Natural killer cell (primary cell): Measurements from ENCODE around the gene C1QTNF9. TPM values are rescaled to one million over a fixed set of nuclear protein-coding genes. Genes with fewer than 3 reads are reported as not detected.
"Not testable (repeated sequence)": the region's sequence is repeated elsewhere in the genome, so short reads cannot be mapped to it uniquely, and the experiment has no call there.

Source experiments
- ATAC-seq, 3 donors: fragments of 150-1000 bp in 2 of 3; fragments of 200-7000 bp in 1 of 3; cut with Tn5 transposase; 1 replicate in 1 of 3; 2 replicates in 2 of 3; pipeline ENCODE4 v1.10.0; 2021; ENCODE audit warnings: mild to moderate bottlenecking in 2 of 3, moderate library complexity in 2 of 3
- DNase-seq, 2 donors: peaks; one replicate each; pipeline versions ENCODE4 v3.0.0 to v3.0.0-alpha.2; 2013 to 2021; ENCODE audit warnings: mixed read lengths in 1 of 2
- H3K27ac ChIP-seq: one replicate; pipeline ENCODE4 v1.5.1; 2013; ENCODE audit warnings: mild to moderate bottlenecking, low read length
- H3K27me3 ChIP-seq: one replicate; pipeline ENCODE4 v1.6.1; 2013; ENCODE audit warnings: low read length; ENCODE audit not compliant: control insufficient read depth, insufficient read depth
- H3K36me3 ChIP-seq: one replicate; pipeline ENCODE4 v1.6.1; 2013; ENCODE audit warnings: low read length; ENCODE audit not compliant: control insufficient read depth, insufficient read depth
- H3K4me1 ChIP-seq: one replicate; pipeline ENCODE4 v1.6.1; 2013; ENCODE audit warnings: low read length; ENCODE audit not compliant: control insufficient read depth, insufficient read depth
- H3K4me3 ChIP-seq: one replicate; pipeline ENCODE4 v1.5.1; 2013; ENCODE audit warnings: low read length
- H3K9me3 ChIP-seq: one replicate; pipeline ENCODE4 v1.6.1; 2013; ENCODE audit warnings: low read length; ENCODE audit not compliant: control insufficient read depth, insufficient read depth
- H3K27ac Mint-ChIP-seq, 2 donors: one replicate each; pipeline ENCODE4 v1.8.0; 2022; ENCODE audit warnings: mild to moderate bottlenecking in 2 of 2, mixed read lengths in 2 of 2, moderate library complexity in 1 of 2
- H3K27me3 Mint-ChIP-seq, 2 donors: one replicate each; pipeline ENCODE4 v1.8.0; 2022; ENCODE audit warnings: low read depth in 2 of 2, mixed read lengths in 2 of 2
- H3K36me3 Mint-ChIP-seq: one replicate; pipeline ENCODE4 v1.8.0; 2022; ENCODE audit warnings: mixed read lengths
- H3K4me1 Mint-ChIP-seq, 2 donors: one replicate each; pipeline ENCODE4 v1.8.0; 2022; ENCODE audit warnings: mixed read lengths in 2 of 2
- H3K4me3 Mint-ChIP-seq: one replicate; pipeline ENCODE4 v1.8.0; 2022; ENCODE audit warnings: mild to moderate bottlenecking, moderate library complexity, mixed read lengths
- H3K9me3 Mint-ChIP-seq, 2 donors: one replicate each; pipeline ENCODE4 v1.8.0; 2022; ENCODE audit warnings: mixed read lengths in 2 of 2
- WGBS: methylation state at CpG from one replicate; pipeline ENCODE4 v1.1.7; 2013; ENCODE audit warnings: missing lambda C conversion rate; ENCODE audit not compliant: insufficient coverage; 5-methylcytosine and 5-hydroxymethylcytosine counted together
- intact Hi-C: fragments of 100-400 bp; cut with micrococcal nuclease; formaldehyde crosslinking; loops from one replicate; pipeline ENCODE4 v1.14.2; 2022
- total RNA-seq, 4 donors: library from RNA; stranded (reverse); fragments of 120-200 nt in 1 of 4; gene quantifications; one replicate each; pipeline versions ENCODE4 v1.2.3 to v1.2.4, GENCODE V29; 2013 to 2022
- TF ChIP-seq, protein P1 (sequence below): fragments of 200-600 bp; IDR thresholded peaks from one replicate; pipeline ENCODE4 v1.8.0; 2022; ENCODE audit warnings: antibody characterized with exemption

The C1QTNF9 gene
- total RNA-seq, 3 donors from 2014 or later (not counting 1 experiment from before 2014, with no cell fraction given): 0.25 TPM; not detected in 2

DNA sequence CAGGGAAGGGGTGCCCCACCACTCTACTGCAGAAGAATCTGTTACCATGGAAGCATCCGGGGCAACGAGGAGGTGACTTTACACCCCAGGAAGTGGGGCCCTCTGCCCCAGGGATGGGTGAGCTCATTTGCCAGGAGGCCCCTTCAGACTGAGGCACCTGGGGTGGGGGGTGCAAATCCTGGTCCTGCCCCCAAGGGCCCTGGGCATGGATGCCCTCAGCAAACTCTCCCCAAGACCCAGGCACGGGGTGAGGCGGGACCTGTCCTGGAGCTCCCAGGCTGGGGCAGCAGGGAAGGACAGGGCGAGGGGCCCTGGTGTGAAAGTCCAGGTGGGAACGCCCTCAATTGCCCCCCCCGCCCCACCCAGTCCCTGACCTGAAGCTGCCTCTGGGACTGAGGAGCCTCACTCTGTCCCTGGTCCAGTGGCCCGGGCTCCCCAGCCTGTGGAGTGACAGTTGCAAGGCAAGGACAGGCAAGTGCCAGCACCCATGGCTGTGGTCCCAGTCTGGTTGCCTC, 52.5 kb downstream of the C1QTNF9 start:
- TF ChIP-seq, protein P1, sequence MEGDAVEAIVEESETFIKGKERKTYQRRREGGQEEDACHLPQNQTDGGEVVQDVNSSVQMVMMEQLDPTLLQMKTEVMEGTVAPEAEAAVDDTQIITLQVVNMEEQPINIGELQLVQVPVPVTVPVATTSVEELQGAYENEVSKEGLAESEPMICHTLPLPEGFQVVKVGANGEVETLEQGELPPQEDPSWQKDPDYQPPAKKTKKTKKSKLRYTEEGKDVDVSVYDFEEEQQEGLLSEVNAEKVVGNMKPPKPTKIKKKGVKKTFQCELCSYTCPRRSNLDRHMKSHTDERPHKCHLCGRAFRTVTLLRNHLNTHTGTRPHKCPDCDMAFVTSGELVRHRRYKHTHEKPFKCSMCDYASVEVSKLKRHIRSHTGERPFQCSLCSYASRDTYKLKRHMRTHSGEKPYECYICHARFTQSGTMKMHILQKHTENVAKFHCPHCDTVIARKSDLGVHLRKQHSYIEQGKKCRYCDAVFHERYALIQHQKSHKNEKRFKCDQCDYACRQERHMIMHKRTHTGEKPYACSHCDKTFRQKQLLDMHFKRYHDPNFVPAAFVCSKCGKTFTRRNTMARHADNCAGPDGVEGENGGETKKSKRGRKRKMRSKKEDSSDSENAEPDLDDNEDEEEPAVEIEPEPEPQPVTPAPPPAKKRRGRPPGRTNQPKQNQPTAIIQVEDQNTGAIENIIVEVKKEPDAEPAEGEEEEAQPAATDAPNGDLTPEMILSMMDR: no peak
- H3K27me3 ChIP-seq: no peaks in the 10 kb centered on the region
- ATAC-seq: no peak
- no peak overlapping the region for H3K4me3 ChIP-seq
- no peaks in the 10 kb centered on the region for H3K36me3 ChIP-seq
- intact Hi-C loops: no loop called here
- no peaks in the 10 kb centered on the region for H3K36me3 Mint-ChIP-seq
- no peaks in the 10 kb centered on the region for H3K27me3 Mint-ChIP-seq
- DNase-seq: no peak
- no peaks in the 10 kb centered on the region for H3K9me3 Mint-ChIP-seq
- H3K4me3 Mint-ChIP-seq: no peak overlapping the region
- no peak overlapping the region for H3K27ac ChIP-seq
- WGBS: 84% methylated on average over 8 of the region's 8 CpGs
- no peaks in the 10 kb centered on the region for H3K4me1 Mint-ChIP-seq
- H3K4me1 ChIP-seq: no peaks in the 10 kb centered on the region
- H3K27ac Mint-ChIP-seq: no peak overlapping the region
- no peaks in the 10 kb centered on the region for H3K9me3 ChIP-seq

DNA sequence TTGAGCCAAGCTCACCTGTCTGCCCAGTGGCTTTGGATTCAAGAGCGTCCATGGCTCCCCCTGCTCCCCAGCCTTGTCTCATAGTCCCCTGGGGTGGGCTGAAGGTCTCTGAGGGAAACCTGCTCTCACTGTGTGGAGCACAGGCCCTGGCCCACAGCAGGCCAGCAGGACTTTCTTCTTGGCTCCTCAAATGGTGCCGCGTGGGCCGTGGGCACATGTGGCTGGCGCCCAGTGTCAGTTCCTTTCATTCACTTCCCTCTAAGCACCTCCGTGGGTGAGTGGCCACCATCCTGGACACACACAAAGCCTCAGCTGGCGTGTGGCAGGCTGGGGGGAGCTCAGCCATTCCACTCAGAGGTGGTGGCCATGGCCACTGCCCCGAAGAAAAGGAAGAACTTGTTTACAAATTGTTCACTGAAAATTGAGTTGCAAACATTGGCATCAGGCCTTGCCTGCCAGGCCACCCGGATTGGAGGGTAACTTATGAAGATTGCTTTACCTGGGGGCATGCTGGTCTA, 53.1 kb downstream of the C1QTNF9 start:
- H3K27me3 Mint-ChIP-seq: no peaks in the 10 kb centered on the region
- 74% methylated on average over 9 of the region's 9 CpGs for WGBS
- intact Hi-C loops: no loop called here
- DNase-seq (no peak), ATAC-seq (no peak)
- H3K4me3 Mint-ChIP-seq: no peak overlapping the region
- Histone ChIP-seq H3K4me3 (no peak overlapping the region), H3K27ac (no peak overlapping the region), H3K27me3 (no peaks in the 10 kb centered on the region), H3K36me3 (no peaks in the 10 kb centered on the region), H3K4me1 (no peaks in the 10 kb centered on the region), H3K9me3 (no peaks in the 10 kb centered on the region)
- no peaks in the 10 kb centered on the region for H3K36me3 Mint-ChIP-seq
- H3K27ac Mint-ChIP-seq: no peak overlapping the region
- TF ChIP-seq, protein P1: no peak
- no peaks in the 10 kb centered on the region for H3K4me1 Mint-ChIP-seq
- no peaks in the 10 kb centered on the region for H3K9me3 Mint-ChIP-seq

DNA sequence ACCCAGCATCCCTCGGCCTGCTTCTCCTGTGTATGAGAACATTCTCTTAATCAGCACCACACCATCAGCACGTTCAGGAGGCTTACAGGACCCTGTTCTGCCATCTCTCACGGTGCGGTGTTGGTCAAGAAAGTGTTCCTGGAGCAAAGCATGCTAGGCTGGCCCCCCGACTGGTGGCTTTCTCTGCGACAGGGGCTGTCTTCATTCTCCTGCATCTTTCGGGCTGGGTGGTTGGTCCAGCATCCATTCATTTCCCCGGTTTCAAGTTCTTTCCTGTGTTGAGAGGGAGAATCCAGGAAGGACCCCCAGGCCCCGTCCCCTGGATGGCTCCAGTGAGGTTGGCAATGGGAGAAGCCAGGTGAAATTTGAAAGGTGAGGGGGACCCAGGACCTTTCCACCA, 55.8 kb downstream of the C1QTNF9 start:
- no peaks in the 10 kb centered on the region for H3K36me3 Mint-ChIP-seq
- no peaks in the 10 kb centered on the region for H3K9me3 Mint-ChIP-seq
- no peak overlapping the region for H3K27ac Mint-ChIP-seq
- no peaks in the 10 kb centered on the region for H3K4me1 Mint-ChIP-seq
- TF ChIP-seq, protein P1: no peak
- Histone ChIP-seq H3K4me1 (no peaks in the 10 kb centered on the region), H3K27me3 (no peaks in the 10 kb centered on the region), H3K9me3 (no peaks in the 10 kb centered on the region), H3K36me3 (no peaks in the 10 kb centered on the region), H3K27ac (no peak overlapping the region), H3K4me3 (no peak overlapping the region)
- no peak overlapping the region for H3K4me3 Mint-ChIP-seq
- peaks cover 0 to 4% of the 10 kb centered on the region in 2 donors for H3K27me3 Mint-ChIP-seq
- ATAC-seq: no peak
- intact Hi-C loops: no loop called here
- 86% methylated on average over 9 of the region's 9 CpGs for WGBS
- DNase-seq: no peak

DNA sequence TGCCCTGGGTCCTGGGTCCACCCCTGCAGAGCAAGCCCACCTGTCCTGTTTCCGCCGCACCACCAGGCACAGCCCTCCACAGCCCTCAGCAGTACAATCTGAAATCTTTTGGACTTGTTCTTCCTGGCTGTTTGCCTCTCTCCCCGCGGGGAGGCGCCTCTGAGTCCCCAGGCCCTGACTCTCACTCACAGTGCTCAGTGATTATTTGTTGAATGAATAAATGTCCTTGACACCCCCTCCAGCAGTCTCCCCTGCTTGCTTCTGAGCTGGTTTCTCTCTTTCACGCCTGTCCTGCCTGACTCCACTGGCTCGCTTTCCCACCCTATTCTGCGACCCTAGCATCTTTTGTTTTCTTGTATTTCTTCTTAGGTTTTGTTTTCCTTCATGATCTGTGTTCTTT, 56.9 kb downstream of the C1QTNF9 start:
- H3K9me3 ChIP-seq, H3K4me3 Mint-ChIP-seq, H3K27me3 Mint-ChIP-seq, intact Hi-C loops, H3K9me3 Mint-ChIP-seq, H3K36me3 Mint-ChIP-seq, H3K4me1 Mint-ChIP-seq, H3K36me3 ChIP-seq, DNase-seq, H3K4me1 ChIP-seq, H3K27ac ChIP-seq, ATAC-seq, H3K27ac Mint-ChIP-seq, H3K27me3 ChIP-seq, H3K4me3 ChIP-seq: not testable (repeated sequence)
- 92% methylated on average over 5 of the region's 8 CpGs for WGBS

DNA sequence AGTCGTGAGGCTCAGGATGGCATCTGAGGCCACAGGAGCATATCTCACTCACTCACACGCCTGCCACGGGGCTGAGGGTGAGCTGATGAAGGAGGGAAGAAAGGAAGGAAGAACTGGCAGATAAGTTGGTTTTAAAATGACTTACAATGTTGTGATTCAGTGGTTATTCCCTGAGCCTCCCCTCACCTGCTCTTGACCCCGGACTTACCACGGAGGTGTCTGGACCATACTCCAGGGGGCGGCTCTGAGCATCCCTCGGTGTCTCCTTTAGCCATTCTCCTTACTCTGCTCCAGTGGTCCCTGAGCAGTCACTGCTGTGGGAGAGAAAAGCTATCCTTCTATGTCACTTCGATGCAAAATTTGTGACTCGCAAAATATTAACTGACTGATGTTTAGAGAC, 61.9 kb downstream of the C1QTNF9 start:
- H3K4me3 Mint-ChIP-seq, H3K9me3 ChIP-seq, intact Hi-C loops, H3K4me1 Mint-ChIP-seq, H3K27ac ChIP-seq, DNase-seq, H3K9me3 Mint-ChIP-seq, ATAC-seq, H3K36me3 ChIP-seq, H3K36me3 Mint-ChIP-seq, H3K27me3 ChIP-seq, H3K4me1 ChIP-seq, H3K27ac Mint-ChIP-seq, H3K4me3 ChIP-seq: not testable (repeated sequence)
- peaks cover 11 to 13% of the 10 kb centered on the region in 2 donors for H3K27me3 Mint-ChIP-seq
- 87% methylated on average over 9 of the region's 9 CpGs for WGBS
